OCI-LY7 (cell line): ENCODE results near the gene CLMN.

Experiments used
- CTCF ChIP-seq: fragments of 200-600 bp; sonication (generic); conservative IDR thresholded peaks from 2 replicates; pipeline ENCODE4 v1.5.1; 2014; ENCODE audit warnings: mild to moderate bottlenecking, antibody characterized with exemption, low read length, moderate library complexity, mixed read lengths
- EZH2phosphoT487 ChIP-seq: fragments of 200-600 bp; sonication (generic); IDR thresholded peaks from 2 replicates; pipeline ENCODE4 v1.6.1; 2018; ENCODE audit warnings: low read depth, borderline replicate concordance, mild to moderate bottlenecking, mixed run types, antibody characterized with exemption, low read length, moderate library complexity, mixed read lengths

- TF ChIP-seq EZH2phosphoT487 (no peak), CTCF (no peak)
These were observed 10.3 kb downstream of the CLMN start for GRCh38 chr14:95309261-95310051.
